GM21381 (cell line): Measurements from ENCODE around the gene PRKD3.
"Not testable (repeated sequence)": the region's sequence is repeated elsewhere in the genome, so short reads cannot be mapped to it uniquely, and the experiment has no call there.

ENCODE experiments used
- ATAC-seq: cut with Tn5 transposase; IDR thresholded peaks from one replicate; pipeline ENCODE4 v1.9.1; 2021; ENCODE audit warnings: mild to moderate bottlenecking, moderate library complexity; ENCODE audit not compliant: unreplicated experiment

PRKD3 gene

GRCh38 chr2:37317746-37318145 is 6.9 kb downstream of the PRKD3 start:
- no peak for ATAC-seq

GRCh38 chr2:37316181-37316580 is 8.5 kb downstream of the PRKD3 start:
- no peak for ATAC-seq

GRCh38 chr2:37315364-37315763 is 9.3 kb downstream of the PRKD3 start:
- no peak for ATAC-seq

- no peak for ATAC-seq
Measured at GRCh38 chr2:37307500-37307899, 17.1 kb downstream of the PRKD3 start.

- ATAC-seq: no peak
Measured at GRCh38 chr2:37306024-37306423, 18.6 kb downstream of the PRKD3 start.

GRCh38 chr2:37302701-37303252 is 21.9 kb downstream of the PRKD3 start:
- no peak for ATAC-seq

GRCh38 chr2:37301408-37301807 is 23.2 kb downstream of the PRKD3 start:
- ATAC-seq: no peak

- ATAC-seq: no peak
Measured at GRCh38 chr2:37300578-37300977, 24.1 kb downstream of the PRKD3 start.

GRCh38 chr2:37300146-37300545 is 24.5 kb downstream of the PRKD3 start:
- ATAC-seq: no peak

- ATAC-seq: no peak
Measured at GRCh38 chr2:37297632-37298031, 27.0 kb downstream of the PRKD3 start.

GRCh38 chr2:37295469-37296073 is 29.1 kb downstream of the PRKD3 start:
- ATAC-seq: no peak

GRCh38 chr2:37294858-37295257 is 29.8 kb downstream of the PRKD3 start:
- ATAC-seq: not testable (repeated sequence)

GRCh38 chr2:37291680-37292079 is 33.0 kb downstream of the PRKD3 start:
- no peak for ATAC-seq

GRCh38 chr2:37287966-37288365 is 36.7 kb downstream of the PRKD3 start:
- no peak for ATAC-seq

GRCh38 chr2:37284381-37284780 is 40.3 kb downstream of the PRKD3 start:
- ATAC-seq: no peak

GRCh38 chr2:37283207-37283606 is 41.4 kb downstream of the PRKD3 start:
- no peak for ATAC-seq

- ATAC-seq: no peak
Measured at GRCh38 chr2:37282746-37283145, 41.9 kb downstream of the PRKD3 start.

- ATAC-seq: no peak
Measured at GRCh38 chr2:37281916-37282315, 42.7 kb downstream of the PRKD3 start.

GRCh38 chr2:37276291-37276690 is 48.3 kb downstream of the PRKD3 start:
- ATAC-seq: no peak
